ENCODE results near the gene TUBA4B.
A peak's percentile ranks its signal among the peaks of the same experiment; 100 is the strongest.

Gene TUBA4B

GRCh38 chr2:219252900-219253752 is at the start of gene TUBA4B:
Gene TUBA4B, plus strand, starts transcription at chr2:219253243. Its CDS starts 165 bp downstream, at chr2:219253408.
- peak; percentile 27 for DNase-seq (ENCODE audit: low read depth)

- no peak for DNase-seq (ENCODE audit: low read depth)
These were observed 48.4 kb upstream of the TUBA4B start for GRCh38 chr2:219204425-219205164.

GRCh38 chr2:219205165-219205538 is 47.9 kb upstream of the TUBA4B start:
- no peak for DNase-seq (ENCODE audit: low read depth)

- DNase-seq (ENCODE audit: low read depth), result no peak
These were observed 47.1 kb upstream of the TUBA4B start for GRCh38 chr2:219205981-219206327.

- peak; percentile 94 for DNase-seq (ENCODE audit: low read depth)
These were observed 46.5 kb upstream of the TUBA4B start, which contains the start of gene ZFAND2B for GRCh38 chr2:219206328-219207133. Gene ZFAND2B, plus strand, starts transcription at chr2:219206782. Its CDS starts 206 bp downstream, at chr2:219206988.

GRCh38 chr2:219207134-219207883 is 45.7 kb upstream of the TUBA4B start:
- no peak for DNase-seq (ENCODE audit: low read depth)

- DNase-seq (ENCODE audit: low read depth), result no peak
These were observed 44.9 kb upstream of the TUBA4B start for GRCh38 chr2:219207884-219208740.

- no peak for DNase-seq (ENCODE audit: low read depth)
These were observed 43.5 kb upstream of the TUBA4B start for GRCh38 chr2:219209236-219210195.

GRCh38 chr2:219210196-219210885 is 42.7 kb upstream of the TUBA4B start:
- no peak for DNase-seq (ENCODE audit: low read depth)

GRCh38 chr2:219210886-219211362 is 42.1 kb upstream of the TUBA4B start:
- no peak for DNase-seq (ENCODE audit: low read depth)

GRCh38 chr2:219213026-219213415 is 40.0 kb upstream of the TUBA4B start:
- no peak for DNase-seq (ENCODE audit: low read depth)

GRCh38 chr2:219213486-219214071 is 39.5 kb upstream of the TUBA4B start:
- DNase-seq (ENCODE audit: low read depth), result no peak

GRCh38 chr2:219214141-219214540 is 38.9 kb upstream of the TUBA4B start:
- DNase-seq (ENCODE audit: low read depth), result no peak

GRCh38 chr2:219214786-219215185 is 38.3 kb upstream of the TUBA4B start:
- DNase-seq (ENCODE audit: low read depth), result no peak

GRCh38 chr2:219215871-219216534 is 37.0 kb upstream of the TUBA4B start:
- DNase-seq (ENCODE audit: low read depth), result no peak

GRCh38 chr2:219216535-219216915 is 36.5 kb upstream of the TUBA4B start:
- DNase-seq (ENCODE audit: low read depth), result no peak

GRCh38 chr2:219218217-219218731 is 34.8 kb upstream of the TUBA4B start:
- DNase-seq (ENCODE audit: low read depth), result no peak

Measured in activated T-helper 9 cell treated with anti-CD3 and anti-CD28 coated beads, Interleukin-2, amount 50 U/mL, for 16 hours (primary cell).